Measurements from ENCODE around the gene MRPL42. TPM values are rescaled to one million over a fixed set of nuclear protein-coding genes. Genes with fewer than 3 reads are reported as not detected.
A peak's percentile ranks its signal among the peaks of the same experiment; 100 is the strongest.

Gene MRPL42
- total RNA-seq, 3 donors from 2014 or later (not counting 1 experiment from before 2014, with no cell fraction given) = 36.4 to 42.7 (median 37.1) TPM

DNA sequence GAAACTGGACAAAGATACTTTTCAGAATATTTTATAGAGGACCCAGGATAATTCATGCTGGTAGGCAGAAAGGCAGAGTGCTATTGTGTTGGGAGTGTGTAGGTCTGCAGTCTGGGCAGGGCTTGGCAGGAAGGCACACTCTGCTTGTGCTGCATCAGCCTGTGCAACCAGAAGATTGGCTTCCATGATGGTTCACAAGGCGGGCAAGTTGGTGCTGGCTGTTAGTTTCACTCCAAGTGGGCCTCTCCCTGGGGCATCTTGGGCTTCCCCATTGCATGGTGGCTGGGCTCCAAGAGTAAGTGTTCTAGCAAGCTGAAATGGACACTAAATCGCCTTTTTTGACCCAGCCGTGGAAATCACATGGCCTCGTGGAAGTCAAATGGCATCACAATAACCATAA, 23.7 kb upstream of the MRPL42 start:
- Mint-ChIP-seq H3K27ac (peak overlapping the region; percentile 96 to 98), H3K4me3 (peak overlapping the region; percentile 6), H3K27me3 (ENCODE audit: low read depth in 2 of 2) (no peaks in the 10 kb centered on the region), H3K9me3 (no peaks in the 10 kb centered on the region), H3K36me3 (no peaks in the 10 kb centered on the region), H3K4me1 (peaks cover 31% of the 10 kb centered on the region in 2 donors)
- TF ChIP-seq, protein P1, sequence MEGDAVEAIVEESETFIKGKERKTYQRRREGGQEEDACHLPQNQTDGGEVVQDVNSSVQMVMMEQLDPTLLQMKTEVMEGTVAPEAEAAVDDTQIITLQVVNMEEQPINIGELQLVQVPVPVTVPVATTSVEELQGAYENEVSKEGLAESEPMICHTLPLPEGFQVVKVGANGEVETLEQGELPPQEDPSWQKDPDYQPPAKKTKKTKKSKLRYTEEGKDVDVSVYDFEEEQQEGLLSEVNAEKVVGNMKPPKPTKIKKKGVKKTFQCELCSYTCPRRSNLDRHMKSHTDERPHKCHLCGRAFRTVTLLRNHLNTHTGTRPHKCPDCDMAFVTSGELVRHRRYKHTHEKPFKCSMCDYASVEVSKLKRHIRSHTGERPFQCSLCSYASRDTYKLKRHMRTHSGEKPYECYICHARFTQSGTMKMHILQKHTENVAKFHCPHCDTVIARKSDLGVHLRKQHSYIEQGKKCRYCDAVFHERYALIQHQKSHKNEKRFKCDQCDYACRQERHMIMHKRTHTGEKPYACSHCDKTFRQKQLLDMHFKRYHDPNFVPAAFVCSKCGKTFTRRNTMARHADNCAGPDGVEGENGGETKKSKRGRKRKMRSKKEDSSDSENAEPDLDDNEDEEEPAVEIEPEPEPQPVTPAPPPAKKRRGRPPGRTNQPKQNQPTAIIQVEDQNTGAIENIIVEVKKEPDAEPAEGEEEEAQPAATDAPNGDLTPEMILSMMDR (IDR thresholded peaks at IDR 0.05) = no peak
- Histone ChIP-seq H3K27me3 (ENCODE audit: control insufficient read depth, insufficient read depth, low read length) (no peaks in the 10 kb centered on the region), H3K36me3 (ENCODE audit: control insufficient read depth, insufficient read depth, low read length) (no peaks in the 10 kb centered on the region), H3K4me3 (ENCODE audit: low read length) (no peak overlapping the region), H3K27ac (ENCODE audit: low read length) (no peak overlapping the region), H3K9me3 (ENCODE audit: control insufficient read depth, insufficient read depth, low read length) (no peaks in the 10 kb centered on the region), H3K4me1 (ENCODE audit: control insufficient read depth, insufficient read depth, low read length) (peaks cover 15% of the 10 kb centered on the region)
- WGBS (ENCODE audit: insufficient coverage) = 85% methylated on average over 4 of the region's 4 CpGs
- ATAC-seq (no peak), DNase-seq (no peak)
- intact Hi-C loops (cut with micrococcal nuclease) = loop anchor here (5.0 kb wide), 2 partner anchors 66 to 516 kb away; partner anchors contain the start of genes EEA1 and NUDT4

DNA sequence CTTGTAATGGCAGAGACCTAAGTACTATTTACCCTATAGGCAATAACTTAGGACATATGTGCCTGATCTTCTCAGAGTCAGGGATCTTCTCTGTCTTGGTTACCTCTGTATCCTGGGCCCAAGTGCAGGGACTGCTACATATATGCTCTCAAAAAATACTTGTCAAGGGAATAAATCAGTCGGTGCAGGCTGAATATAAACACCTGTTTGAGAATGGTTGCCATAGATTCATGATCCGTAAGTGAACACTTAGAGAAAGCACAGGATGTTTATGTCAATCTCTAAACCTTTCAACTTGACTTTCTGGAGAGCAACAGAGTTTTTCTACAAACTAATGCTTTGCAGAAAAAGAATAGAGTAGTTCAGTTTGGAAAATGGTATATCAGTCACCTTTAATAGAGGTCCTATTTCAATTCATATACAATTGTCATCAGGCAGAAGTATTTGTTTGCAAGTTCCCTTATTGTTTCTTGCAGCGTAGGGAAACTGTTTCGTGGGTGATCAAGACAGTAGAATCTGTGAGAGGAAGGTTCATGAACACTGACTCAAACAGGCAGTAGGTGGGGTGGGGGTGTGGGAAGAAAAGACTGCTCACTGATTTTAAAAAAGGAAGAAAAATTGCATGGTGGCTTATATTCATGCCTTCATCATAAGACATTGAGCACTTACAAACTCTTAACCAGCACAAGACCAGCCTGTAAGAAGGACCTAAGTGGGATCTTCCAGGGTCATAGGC, 19.6 kb upstream of the MRPL42 start:
- Mint-ChIP-seq H3K4me3 (no peak overlapping the region), H3K4me1 (peaks cover 1 to 2% of the 10 kb centered on the region in 2 donors), H3K36me3 (no peaks in the 10 kb centered on the region), H3K27ac (no peak overlapping the region), H3K9me3 (no peaks in the 10 kb centered on the region), H3K27me3 (ENCODE audit: low read depth in 2 of 2) (peaks cover 7 to 10% of the 10 kb centered on the region in 2 donors)
- TF ChIP-seq, protein P1 (IDR thresholded peaks at IDR 0.05) = no peak
- H3K4me3 ChIP-seq (ENCODE audit: low read length) = no peak overlapping the region
- DNase-seq (peak in 1 of 2 donors; percentile 53), ATAC-seq (no peak)
- H3K27me3 ChIP-seq (ENCODE audit: control insufficient read depth, insufficient read depth, low read length) = no peaks in the 10 kb centered on the region
- H3K4me1 ChIP-seq (ENCODE audit: control insufficient read depth, insufficient read depth, low read length) = peaks cover 1% of the 10 kb centered on the region
- no peaks in the 10 kb centered on the region for H3K36me3 ChIP-seq (ENCODE audit: control insufficient read depth, insufficient read depth, low read length)
- H3K9me3 ChIP-seq (ENCODE audit: control insufficient read depth, insufficient read depth, low read length) = no peaks in the 10 kb centered on the region
- intact Hi-C loops (cut with micrococcal nuclease) = no loop called here
- H3K27ac ChIP-seq (ENCODE audit: low read length) = no peak overlapping the region
- 79% methylated on average over 4 of the region's 4 CpGs for WGBS (ENCODE audit: insufficient coverage)

DNA sequence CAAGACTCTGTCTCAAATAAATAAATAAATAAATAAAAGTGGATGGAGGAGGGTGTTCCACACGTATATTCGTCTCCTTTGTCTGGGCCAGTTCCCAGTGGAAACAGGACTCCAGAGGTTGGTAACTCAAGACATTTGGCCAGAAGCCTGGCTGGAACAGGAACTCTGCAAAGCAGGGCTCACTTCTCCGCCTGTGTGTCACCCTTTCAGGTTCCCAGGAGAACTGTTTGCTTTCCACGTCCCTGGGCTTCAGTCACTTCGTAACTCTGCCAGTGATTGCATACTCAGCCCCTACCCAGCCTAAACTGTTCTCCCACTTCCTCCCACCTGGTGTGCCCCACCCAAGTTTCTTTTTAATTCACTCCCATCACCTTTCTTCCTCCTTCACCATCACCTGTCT, 18.5 kb upstream of the MRPL42 start:
- Mint-ChIP-seq H3K36me3 (no peaks in the 10 kb centered on the region), H3K27ac (no peak overlapping the region), H3K27me3 (ENCODE audit: low read depth in 2 of 2) (peaks cover 7 to 10% of the 10 kb centered on the region in 2 donors), H3K9me3 (no peaks in the 10 kb centered on the region), H3K4me1 (no peaks in the 10 kb centered on the region), H3K4me3 (no peak overlapping the region)
- 80% methylated on average over 5 of the region's 5 CpGs for WGBS (ENCODE audit: insufficient coverage)
- no peak for ATAC-seq
- TF ChIP-seq, protein P1 (IDR thresholded peaks at IDR 0.05) = no peak
- Histone ChIP-seq H3K36me3 (ENCODE audit: control insufficient read depth, insufficient read depth, low read length) (no peaks in the 10 kb centered on the region), H3K27ac (ENCODE audit: low read length) (no peak overlapping the region), H3K4me3 (ENCODE audit: low read length) (no peak overlapping the region), H3K27me3 (ENCODE audit: control insufficient read depth, insufficient read depth, low read length) (no peaks in the 10 kb centered on the region), H3K4me1 (ENCODE audit: control insufficient read depth, insufficient read depth, low read length) (no peaks in the 10 kb centered on the region), H3K9me3 (ENCODE audit: control insufficient read depth, insufficient read depth, low read length) (no peaks in the 10 kb centered on the region)
- DNase-seq = no peak
- intact Hi-C loops (cut with micrococcal nuclease) = no loop called here
